ENCODE data around the gene DPYD.

Gene DPYD

DNA sequence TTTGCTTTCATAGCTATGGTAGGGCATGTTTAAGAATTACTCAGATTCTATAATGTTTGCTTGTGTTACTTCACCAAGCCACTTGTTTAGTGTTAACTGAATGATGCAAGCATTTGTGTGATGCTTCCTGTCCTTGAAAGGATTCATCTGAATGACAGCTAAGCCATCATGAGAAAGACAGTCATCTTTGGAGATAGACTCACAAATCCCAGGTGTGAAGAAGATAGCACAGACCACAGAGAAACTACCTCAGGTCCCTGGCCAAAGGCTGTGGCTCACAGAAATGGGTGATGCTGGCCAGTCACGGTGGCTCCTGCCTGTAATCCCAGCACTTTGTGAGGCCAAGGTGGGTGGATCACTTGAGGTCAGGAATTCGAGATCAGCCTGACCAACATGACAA lies 321.4 kb downstream of the DPYD start:
- no peak for DNase-seq

DNA sequence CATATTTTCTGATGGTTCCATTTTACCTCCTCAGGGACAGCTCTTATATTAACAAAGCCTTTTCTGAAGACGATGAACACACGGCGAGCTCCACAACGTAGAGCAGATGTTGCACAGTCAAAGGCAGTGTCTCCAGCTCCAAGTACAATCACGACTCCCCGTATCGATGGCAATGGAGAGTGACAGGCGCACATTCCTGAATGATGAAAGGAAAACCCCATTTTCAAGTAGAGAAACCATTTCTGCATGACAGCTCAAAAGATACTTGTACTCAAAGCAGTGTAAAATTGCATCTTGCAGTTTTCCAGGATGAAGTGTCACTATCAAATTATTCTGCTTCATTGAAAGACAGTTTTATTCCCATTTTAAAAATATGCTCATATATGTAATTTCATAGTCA lies 327.6 kb downstream of the DPYD start:
- no peak for DNase-seq

DNA sequence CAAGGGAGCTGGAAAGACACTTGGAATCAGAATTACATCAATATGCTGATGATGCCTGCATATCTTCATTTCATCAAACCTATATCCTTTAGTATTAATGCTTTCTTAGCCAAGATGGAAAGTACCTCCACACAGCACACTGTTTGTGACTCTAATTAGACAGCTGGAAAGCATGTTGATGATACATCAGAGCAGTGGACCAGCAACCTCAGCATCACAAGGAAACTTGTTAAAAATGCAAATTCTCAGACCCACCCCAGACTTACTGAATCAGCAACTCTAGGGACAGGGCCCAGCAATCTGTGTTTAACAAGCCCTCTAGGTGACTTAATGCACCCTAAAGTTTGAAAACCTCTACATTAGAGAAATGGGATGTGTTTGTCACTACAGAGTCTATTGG lies 332.1 kb downstream of the DPYD start:
- DNase-seq = no peak

DNA sequence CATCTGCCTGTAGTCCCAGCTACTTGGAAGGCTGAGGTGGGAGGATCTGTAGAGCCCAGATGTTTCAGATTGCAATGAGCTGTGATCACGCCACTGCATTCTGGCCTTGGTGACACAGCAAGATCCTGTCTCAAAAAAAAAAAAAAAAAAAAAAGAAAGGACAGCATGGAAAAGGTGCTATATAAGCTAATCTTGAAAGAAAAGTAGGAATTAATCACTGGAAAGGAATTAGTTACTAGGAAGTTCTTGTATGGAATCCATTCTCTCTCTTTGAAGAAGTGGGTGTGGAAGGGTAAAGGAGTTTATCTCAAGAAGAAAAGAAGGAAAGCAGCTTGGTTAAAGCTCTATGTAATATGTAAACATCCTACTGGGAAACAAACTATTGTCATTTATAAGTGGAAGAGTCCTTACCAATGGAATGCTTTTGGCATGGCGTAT lies 339.2 kb downstream of the DPYD start:
- DNase-seq = no peak

DNA sequence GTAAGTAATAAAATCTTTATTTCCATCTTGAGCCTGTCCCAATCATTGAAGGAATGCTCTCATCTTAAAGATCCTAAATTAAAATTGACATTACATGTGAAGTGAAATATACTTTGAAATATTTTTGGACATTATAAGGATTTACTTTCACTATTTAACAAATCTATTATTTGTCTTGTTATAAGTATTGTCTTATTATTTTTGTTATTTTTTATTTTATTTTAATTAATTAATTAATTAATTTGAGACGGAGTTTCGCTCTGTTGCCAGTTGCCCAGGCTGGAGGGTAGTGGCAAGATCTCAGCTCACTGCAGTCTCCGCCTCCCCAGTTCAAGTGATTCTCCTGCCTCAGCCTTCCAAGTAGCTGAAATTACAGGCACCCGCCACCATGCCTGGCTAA lies 343.2 kb downstream of the DPYD start:
- DNase-seq = no peak

DNA sequence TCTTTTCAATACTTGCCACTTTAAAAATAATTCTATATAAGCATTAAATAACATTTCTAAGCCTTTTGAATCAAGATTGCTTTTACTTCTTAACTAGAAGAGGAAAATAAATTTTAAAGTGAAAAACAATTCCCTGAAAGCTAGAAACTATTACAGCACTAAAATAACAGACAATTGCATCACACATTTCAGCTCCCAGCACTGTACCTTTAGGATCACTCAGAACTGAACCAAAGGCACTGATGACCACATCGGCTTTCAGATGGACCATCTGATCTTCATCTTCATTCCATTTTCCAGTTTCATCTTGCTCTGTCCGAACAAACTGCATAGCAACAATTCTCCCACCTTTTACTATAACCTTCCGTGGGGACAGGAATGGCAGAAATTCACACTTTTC lies 347.3 kb downstream of the DPYD start:
- no peak for DNase-seq

DNA sequence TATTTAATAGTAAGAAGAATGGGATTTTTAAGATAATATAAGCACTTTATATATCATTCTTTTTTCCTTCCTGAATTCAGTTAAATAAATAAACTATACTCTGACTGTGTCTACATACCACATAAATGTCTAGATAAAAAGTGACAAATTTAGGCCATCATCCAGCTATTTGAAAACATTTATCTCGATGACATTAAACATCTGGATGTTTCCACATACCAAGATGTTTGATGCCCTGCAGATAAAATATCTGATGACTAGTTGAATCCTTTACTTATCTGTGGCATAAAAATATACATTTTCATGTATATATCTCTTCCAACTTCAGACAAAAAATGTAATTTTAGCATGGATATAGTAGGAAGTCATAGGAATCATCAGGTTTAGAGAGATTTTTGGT lies 348.3 kb downstream of the DPYD start:
- DNase-seq = no peak

DNA sequence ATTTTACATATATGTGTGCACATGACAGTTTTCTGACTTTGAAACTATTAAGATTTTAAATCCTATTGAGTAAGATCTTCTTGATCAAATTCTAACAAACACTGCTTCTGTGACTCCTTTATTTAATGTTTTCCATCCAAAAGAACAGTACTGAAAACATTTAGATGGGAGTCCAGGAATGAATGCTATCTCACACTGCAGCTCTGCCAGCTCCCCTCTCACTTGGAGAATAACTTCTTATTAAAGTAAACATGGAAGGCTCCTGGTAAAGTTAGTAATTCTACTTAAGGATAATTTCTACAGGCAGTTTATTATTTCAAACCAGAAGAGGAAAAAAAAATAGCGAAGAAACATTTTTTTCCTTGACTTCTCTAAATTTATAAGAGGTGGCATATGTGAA lies 349.1 kb downstream of the DPYD start:
- no peak for DNase-seq

DNA sequence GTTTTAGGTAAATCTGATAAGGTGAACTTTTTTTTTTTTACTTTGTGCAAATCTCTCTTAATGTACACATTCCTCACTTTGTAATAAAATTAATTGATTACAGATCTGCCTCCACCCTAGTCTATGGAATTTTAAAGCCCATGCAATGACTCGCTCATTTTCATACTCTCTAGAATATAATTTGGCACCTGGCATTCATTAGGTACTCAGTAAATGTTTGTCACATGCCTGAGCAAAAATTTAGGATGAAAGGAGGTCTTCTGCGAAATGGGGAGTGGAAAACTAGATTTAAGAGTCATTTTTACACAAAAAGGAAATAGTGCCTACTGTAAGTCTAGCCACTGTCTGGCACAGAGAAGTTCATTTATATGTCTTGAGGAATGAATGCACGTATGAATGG lies 350.1 kb downstream of the DPYD start:
- DNase-seq = no peak

DNA sequence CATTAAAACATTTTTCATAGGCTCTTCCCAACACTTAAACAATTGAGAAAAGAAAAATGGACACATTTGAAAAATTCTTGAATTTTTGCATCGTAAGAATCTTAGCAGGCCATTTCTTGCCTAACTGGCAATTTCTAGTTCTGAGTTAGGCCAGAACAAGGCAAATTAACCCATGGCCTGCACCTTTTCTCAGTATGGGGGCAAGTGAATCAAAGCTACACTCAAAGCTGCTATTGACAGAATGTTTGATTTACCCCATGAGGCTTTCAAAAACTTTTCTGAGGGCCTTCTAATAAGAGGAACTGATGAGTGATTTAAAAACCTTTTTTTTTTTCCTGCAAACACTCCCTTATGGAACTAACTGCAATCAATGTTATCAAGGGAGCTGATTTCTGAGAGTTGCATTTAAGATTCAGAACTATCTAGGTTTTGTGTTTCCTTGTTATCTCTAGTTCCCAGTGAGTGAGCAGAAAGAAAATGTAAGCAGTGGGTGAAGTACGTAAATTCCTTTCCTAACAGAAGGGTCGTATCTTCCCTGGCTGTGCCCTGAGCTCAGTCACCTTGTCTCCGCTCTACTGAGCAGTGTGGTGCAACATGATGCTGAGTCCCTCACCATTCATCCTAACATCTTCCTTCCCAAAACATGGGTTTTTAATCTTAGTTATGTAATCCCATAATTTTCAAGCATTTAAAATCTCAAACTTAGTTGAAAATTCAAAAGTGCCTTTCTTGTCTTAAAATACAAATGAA lies 353.7 kb downstream of the DPYD start:
- DNase-seq = no peak

DNA sequence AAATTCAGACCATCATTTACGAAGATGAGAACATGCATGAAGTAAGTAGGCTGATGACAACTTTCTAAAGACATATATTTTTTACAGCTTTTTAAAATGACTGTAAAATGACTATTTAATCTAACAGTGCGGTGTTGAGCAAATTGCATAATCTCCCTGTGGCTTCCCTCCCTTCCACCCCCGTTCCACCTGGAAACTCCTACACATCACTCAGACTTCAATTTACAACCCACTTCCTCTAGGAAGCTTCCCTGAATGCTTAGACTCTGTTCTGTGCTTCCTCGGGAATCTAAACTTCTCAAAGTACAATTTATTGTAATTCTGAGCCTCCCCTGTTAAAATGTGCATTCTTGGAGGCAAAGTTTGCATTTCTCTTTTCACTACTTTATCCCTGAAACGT lies 354.9 kb downstream of the DPYD start:
- no peak for DNase-seq

DNA sequence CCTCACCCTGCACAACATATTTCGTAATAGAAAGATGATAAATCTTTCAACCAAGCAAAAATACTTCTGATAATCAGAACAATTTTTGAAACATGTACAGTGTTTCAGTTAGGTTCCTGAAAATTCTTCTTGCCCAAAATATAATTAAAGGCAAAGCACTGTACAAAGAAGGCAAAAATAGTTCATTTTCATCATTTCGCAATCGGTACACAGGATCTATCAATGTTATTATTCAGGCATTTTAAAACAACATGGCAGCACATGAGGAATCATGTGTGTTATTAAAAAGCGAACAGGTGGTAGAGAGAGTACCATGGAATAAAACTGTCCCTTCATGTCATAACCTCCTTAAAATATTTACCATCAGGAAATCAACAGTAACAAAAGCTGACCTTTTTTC lies 356.9 kb downstream of the DPYD start:
- no peak for DNase-seq

DNA sequence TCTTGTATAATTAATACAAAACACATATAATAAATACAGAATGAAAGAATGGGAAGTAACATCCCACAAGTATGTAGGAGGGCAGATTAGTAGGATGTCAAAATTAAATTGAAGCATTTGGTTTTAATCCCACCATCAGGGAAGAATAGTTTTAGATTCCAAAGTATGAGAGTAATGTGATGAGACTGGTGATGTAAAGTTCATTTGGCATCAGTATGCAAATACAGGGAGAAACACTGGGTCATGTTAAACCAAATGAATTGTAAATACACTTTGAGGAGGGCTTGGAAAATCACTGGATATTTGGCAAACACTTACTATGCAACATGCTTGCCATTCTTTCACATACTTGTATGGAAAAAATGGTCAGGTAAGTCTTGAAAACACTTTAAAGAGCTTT lies 358.8 kb downstream of the DPYD start:
- no peak for DNase-seq

DNA sequence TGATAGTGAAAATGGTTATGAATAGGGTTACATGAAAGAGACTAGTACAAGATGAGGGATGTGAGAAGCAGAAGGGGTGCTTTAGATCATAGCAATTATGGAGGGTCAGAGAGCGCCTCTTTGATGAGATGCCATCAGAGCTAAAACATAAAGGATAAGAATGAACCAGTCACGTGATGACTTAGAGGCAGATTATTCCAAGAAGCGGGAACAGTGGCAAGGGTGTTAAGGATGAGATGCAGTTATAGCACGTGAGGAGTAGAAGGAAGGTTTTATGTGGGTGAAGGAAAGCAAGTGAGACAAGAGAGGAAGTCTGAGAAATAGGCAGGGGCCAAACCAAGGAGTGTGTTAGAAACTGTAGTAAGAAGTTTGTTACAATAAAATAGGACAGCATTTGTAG lies 360.1 kb downstream of the DPYD start:
- no peak for DNase-seq

DNA sequence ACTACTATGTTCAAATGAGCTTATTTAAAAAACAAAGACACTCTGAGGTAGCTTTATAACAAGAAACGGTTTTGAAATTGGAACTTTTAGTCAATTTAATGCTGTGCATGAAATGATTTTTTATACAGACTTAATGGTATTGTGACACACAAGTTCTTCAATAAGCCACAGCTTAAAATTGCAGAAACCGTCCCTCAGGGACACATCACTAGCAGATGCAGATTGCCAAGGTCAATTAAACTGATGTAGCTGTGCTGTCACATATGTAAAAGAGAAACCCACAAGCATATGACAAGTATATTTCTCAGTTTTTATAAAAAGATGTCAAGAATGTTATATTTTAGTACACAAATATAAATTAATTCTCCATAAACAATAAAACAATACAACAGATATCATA lies 366.9 kb downstream of the DPYD start:
- DNase-seq = no peak

DNA sequence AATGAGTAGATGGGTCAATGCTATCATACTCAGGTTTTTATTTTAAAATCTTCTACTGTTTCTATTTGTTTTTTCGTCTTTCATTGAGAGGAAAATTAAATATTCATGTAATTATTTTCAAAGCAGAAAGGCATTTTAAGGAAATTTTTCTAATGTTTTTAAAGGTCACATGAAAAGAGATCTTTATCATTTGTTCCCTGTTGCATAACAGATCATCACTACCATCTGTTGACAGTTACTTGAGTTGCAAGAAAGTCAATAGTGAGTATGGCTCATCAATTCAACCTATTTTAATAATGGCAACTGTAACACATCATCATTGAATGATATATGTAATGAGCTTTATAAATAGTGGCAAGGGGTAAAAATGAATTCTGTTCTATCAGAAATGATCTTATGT lies 369.7 kb downstream of the DPYD start:
- DNase-seq = no peak

DNA sequence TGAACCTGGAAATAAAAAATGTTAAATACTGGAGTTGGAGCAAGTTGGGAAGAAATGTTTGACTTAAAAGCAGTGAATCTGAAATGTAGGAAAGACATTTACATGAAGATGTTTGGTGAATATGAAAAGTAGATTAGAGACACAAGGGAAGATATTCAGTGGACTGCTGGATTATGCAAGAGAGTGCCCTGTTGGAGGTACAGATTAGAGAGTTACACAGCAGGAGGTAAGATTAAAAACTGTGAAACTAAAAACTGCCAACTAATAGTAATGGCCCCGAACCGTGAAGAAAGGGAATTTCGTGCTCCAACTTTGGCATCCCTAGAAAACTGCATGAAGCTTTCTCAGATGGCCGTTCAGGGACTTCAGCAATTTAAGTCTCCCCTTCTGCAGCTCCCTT lies 375.4 kb downstream of the DPYD start:
- no peak for DNase-seq

DNA sequence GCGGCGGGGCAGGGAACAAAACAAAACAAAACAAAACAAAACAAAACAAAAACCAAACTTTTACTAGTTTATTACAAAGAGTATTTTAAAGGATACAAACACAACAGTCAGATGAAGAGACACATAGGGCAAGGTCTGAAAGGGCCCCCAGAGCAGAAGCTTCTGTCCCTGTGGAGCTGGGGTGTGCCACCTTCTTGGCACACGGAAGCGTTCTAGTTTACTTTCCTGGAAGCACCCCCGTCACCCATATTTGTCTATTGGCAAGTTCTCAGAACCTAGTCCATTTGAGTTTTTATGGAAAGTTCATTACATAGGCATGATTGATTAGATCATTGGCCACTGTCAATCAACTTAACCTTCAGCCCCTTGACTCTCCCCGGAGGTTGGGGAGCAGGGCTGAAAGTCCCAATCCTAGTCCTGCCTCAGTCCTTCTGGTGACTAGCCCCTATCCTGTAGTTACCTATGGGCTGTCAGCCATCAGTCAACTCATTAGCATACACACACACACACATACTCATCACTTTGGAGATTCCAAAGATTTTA lies 380.4 kb downstream of the DPYD start:
- DNase-seq = no peak

DNA sequence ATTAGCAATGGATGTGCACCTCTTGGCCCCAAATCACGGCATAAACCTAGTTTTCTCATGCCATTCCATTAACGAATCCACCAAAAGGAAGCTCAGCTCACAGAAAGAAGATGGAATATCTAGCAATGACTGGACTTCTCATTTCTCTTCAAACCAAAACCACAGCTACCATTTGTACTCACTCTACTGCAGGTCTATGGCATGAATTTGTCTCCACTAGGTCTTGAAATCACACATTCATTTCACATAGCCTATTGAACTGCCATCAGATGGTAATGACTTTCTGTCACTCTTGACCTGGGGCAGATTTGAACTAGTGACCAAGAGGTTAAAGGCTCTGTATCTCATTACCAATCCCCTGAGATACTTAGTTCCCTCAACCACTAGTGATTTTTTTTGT lies 382.7 kb downstream of the DPYD start:
- DNase-seq = no peak

DNA sequence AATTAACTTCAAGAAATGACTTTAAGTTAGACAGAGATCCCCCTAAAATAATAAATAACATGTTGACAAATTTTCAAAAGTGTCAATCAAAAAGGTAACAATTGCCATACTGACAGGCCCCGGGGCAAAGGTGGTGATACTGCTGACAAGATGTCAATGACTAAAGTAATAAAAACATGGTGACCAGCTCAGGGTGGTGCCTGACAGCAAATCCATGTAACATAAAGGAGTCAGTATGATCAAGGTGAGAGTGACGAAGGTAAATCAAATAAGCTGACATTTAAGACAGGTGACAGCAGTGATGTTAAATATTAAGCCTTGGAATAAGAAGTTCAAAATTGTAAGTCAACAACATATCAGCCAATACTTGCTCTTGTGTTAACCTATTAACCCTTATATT lies 387.5 kb downstream of the DPYD start:
- no peak for DNase-seq

DNA sequence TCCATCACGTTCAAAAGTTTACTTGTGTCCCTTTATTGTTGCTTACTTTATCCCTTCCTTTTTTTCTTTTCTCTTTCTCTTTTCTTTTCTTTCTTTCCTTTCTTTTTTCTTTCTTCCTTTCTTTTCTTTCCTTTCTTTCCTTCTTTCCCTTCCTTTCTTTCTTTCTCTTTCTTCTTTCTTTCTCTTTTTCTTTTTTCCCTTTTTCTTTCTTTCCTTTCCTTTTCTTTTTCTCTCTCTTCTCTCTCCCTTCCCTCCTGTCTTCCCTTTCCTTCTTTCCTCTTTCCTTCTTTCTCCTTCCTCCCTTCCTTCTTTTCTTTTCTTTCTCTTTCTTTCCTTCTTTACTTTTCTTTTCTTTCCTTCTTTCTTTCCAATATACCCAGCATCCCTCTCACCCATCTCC lies 391.2 kb downstream of the DPYD start:
- no peak for DNase-seq

DNA sequence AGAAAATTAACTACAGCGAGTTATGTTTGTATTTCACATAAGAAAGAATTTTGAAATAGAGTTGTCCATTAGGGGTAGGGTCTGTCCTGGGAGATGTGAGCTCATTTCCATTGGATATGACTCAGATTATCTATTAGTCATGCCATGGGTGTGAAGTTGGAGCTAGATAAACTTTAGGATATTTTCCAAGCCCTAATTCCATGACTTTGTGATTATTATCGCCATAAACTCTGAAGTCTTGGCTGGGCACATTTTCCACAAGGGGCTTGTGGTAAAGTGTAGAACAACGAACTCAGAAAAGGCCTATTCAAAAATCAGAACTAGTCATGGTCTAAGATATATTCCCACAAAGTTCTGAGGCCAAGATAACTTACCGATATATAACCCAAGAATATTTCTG lies 396.6 kb downstream of the DPYD start:
- no peak for DNase-seq

DNA sequence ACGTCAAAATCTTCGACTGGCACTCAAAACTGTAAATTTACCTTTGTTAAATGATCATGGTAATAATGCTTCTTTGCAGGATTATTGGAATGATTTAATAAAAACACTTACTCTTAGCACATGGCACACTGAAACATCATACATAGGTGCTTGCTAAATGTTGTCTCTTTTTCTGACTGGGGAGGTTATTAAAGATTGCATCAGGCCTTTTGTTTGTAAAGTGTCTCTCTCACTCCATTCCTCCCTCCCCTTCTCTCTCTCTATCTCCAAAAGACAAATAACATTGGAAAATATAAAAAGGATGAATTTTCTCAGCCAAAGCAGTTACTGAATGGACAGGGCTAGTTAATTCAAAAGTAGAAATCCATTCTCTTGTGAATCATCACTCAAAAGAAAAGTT lies 404.2 kb downstream of the DPYD start:
- no peak for DNase-seq

DNA sequence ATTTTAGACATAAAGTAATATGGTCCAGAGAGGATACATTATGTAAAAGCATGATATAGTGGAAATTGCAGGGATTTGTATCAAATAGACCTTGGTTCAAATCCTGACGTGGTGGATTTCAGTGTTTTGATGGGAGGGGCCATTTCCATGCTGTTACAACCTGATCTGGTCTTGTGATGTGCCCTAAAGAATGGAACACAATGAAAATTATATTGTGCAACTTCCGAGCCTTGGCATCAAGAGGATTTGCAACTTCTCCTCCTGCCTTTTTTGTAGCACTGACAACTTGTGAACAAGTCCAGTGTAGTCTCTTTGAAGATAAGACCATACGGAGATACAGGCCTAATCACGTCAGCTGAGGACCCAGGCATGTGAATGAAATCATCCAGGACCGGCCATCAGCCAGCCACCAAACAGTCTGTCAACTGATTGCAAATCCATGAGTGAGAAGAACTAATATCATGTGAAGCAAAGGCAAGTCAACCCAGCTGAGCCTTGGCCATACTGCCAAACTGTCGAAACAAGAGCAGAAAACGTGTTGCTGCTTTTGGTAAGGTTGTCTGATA lies 412.1 kb downstream of the DPYD start:
- DNase-seq = no peak

DNA sequence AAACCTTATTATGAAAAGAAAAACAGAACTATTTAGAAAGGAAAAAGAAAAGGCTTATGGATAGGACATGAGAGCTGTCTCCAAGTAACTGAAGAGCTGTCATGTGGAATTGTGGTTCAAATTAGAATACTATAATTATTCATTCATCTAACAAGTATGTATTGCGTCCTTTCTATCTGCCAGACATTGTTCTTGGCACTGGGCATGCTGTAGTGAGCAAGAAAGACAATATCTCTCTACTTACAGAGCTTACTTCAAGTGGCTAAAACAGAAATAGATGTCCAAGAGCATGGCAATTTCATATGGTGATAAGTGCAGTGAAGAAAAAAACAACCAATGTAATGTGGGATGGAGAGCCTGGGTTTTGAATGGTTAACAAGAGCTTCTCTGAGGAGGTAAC lies 413.0 kb downstream of the DPYD start:
- no peak for DNase-seq
